H1 (cell line): ENCODE results near the gene YTHDF2. TPM values are rescaled to one million over a fixed set of nuclear protein-coding genes. Genes with fewer than 3 reads are reported as not detected.

Experiments
- CBX5 ChIP-seq: fragments of 300-800, 300-1000 bp; sonication (generic); IDR thresholded peaks from 2 replicates; pipeline ENCODE4 v1.7.1; 2016; ENCODE audit warnings: antibody characterized with exemption, low read length, low read depth
- JUN ChIP-seq: IDR thresholded peaks from 2 replicates; pipeline ENCODE4 v1.6.1; 2011; ENCODE audit warnings: low read depth, mild to moderate bottlenecking, improper control_type of control experiment, low read length
- MAFK ChIP-seq: IDR thresholded peaks from 2 replicates; pipeline ENCODE4 v1.6.1; 2012; ENCODE audit warnings: low read depth, mild to moderate bottlenecking, improper control_type of control experiment, low read length
- SAP30 ChIP-seq: fragments of 300-600 bp; sonication (generic); IDR thresholded peaks from 2 replicates; pipeline ENCODE4 v1.7.1; 2012; ENCODE audit warnings: low read length, moderate library complexity, mild to moderate bottlenecking, inconsistent platforms; ENCODE audit not compliant: insufficient read depth, insufficient replicate concordance
- SP4 ChIP-seq: IDR thresholded peaks from 2 replicates; pipeline ENCODE4 v1.6.1; 2012; ENCODE audit warnings: low read length, inconsistent platforms
- SRF ChIP-seq: IDR thresholded peaks from 2 replicates; pipeline ENCODE4 v1.6.1; 2011; ENCODE audit warnings: mild to moderate bottlenecking, low read depth, low read length, moderate library complexity
- TCF12 ChIP-seq: IDR thresholded peaks from 2 replicates; pipeline ENCODE4 v1.6.1; 2011; ENCODE audit warnings: low read depth, mild to moderate bottlenecking, low read length
- polyA plus RNA-seq, 7 experiments: library from polyadenylated mRNA; depleted of rRNA in 3 of 7; stranded (reverse) in 5 of 7; unstranded in 2 of 7; fragments of >200 nt in 5 of 7; fragments of 200-250 nt in 2 of 7; gene quantifications; 1 replicate in 5 of 7; 2 replicates in 1 of 7; 4 replicates in 1 of 7; pipeline versions ENCODE4 v1.2.1 to v1.2.3, GENCODE V29; 2011 to 2013; ENCODE audit warnings: missing spikeins in 2 of 7, mixed read lengths in 2 of 7
- total RNA-seq: library from RNA; stranded (reverse); fragmentation: NEBNext Ultra II Directional; extraction: Animal tissue kit (Norgen Biotek cat#: 25700); gene quantifications from 2 replicates; pipeline ENCODE4 v1.2.1, GENCODE V29; 2021

The YTHDF2 gene
- total and polyA plus RNA-seq, 2 of the 8 experiments (the other 6 are each of a cell fraction or from before 2014, with no cell fraction given), result 128 to 164 TPM

DNA sequence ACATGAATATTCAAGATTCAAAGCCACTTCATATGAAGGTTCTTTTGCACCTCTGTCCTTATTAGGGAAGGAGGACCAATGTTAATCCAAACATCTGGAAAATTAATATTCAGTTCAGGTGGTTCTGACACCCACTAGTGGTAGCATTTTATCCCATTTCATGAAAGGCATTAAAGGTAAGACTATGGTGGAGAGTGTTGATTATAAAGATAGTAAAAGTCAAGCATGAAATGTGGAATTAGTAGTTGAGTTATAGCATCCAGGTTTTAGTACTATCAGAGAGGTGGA is 17.5 kb upstream of the YTHDF2 start (continued):
- TF ChIP-seq CBX5 (no peak), SAP30 (no peak), JUN (no peak), TCF12 (no peak), SP4 (no peak), SRF (no peak), MAFK (no peak)
